HEK293T (cell line): ENCODE results near the gene HOXA6.

Source experiments
- CTCF ChIA-PET: fragments of 350-600 bp; formaldehyde crosslinking; extraction: SDS; loops from one replicate; lab custom pipeline; 2021; ENCODE audit warnings: antibody characterized with exemption, inconsistent platforms; lab: Yijun Ruan, JAX
- POLR2A ChIA-PET: fragments of 350-600 bp; formaldehyde crosslinking; extraction: SDS; loops from one replicate; lab custom pipeline; 2020; ENCODE audit warnings: antibody characterized with exemption, inconsistent platforms; lab: Yijun Ruan, JAX
- DNase-seq: peaks from one replicate; pipeline ENCODE4 v3.0.0; 2012; ENCODE audit warnings: mixed read lengths; ENCODE audit errors: extremely low spot score
- ARNT ChIP-seq: fragments of 450-650 bp; IDR thresholded peaks from 2 replicates; pipeline ENCODE4 v1.6.1; 2017; ENCODE audit warnings: mild to moderate bottlenecking
- BHLHE40 ChIP-seq: fragments of 450-650 bp; IDR thresholded peaks from 2 replicates; pipeline ENCODE4 v1.6.1; 2016; ENCODE audit warnings: mild to moderate bottlenecking, moderate library complexity, borderline replicate concordance
- CTBP1 ChIP-seq: fragments of 450-650 bp; IDR thresholded peaks from 2 replicates; pipeline ENCODE4 v1.6.1; 2016; ENCODE audit warnings: borderline replicate concordance
- ELF4 ChIP-seq: fragments of 450-650 bp; IDR thresholded peaks from 2 replicates; pipeline ENCODE4 v1.6.1; 2017; ENCODE audit warnings: antibody characterized with exemption
- FOXA1 ChIP-seq: fragments of 450-650 bp; IDR thresholded peaks from 2 replicates; pipeline ENCODE4 v1.6.1; 2016; ENCODE audit warnings: mild to moderate bottlenecking
- FOXK2 ChIP-seq: fragments of 450-650 bp; IDR thresholded peaks from 2 replicates; pipeline ENCODE4 v1.6.1; 2016; ENCODE audit warnings: mild to moderate bottlenecking
- FOXM1 ChIP-seq: fragments of 450-650 bp; IDR thresholded peaks from 2 replicates; pipeline ENCODE4 v1.6.1; 2017; ENCODE audit warnings: mild to moderate bottlenecking, borderline replicate concordance
- HDGF ChIP-seq: fragments of 450-650 bp; IDR thresholded peaks from 2 replicates; pipeline ENCODE4 v1.6.1; 2017; ENCODE audit warnings: antibody characterized with exemption, borderline replicate concordance
- L3MBTL2 ChIP-seq: fragments of 450-650 bp; conservative IDR thresholded peaks from 2 replicates; pipeline ENCODE4 v1.6.1; 2016; ENCODE audit warnings: mild to moderate bottlenecking
- LEF1 ChIP-seq: fragments of 450-650 bp; IDR thresholded peaks from 2 replicates; pipeline ENCODE4 v1.6.1; 2017; ENCODE audit warnings: mild to moderate bottlenecking, borderline replicate concordance
- NFRKB ChIP-seq: fragments of 450-650 bp; IDR thresholded peaks from 2 replicates; pipeline ENCODE4 v1.6.1; 2016; ENCODE audit warnings: mild to moderate bottlenecking, moderate library complexity
- PKNOX1 ChIP-seq: fragments of 450-650 bp; IDR thresholded peaks from 2 replicates; pipeline ENCODE4 v1.6.1; 2016
- SP1 ChIP-seq: fragments of 450-650 bp; IDR thresholded peaks from 2 replicates; pipeline ENCODE4 v1.6.1; 2017
- SUZ12 ChIP-seq: fragments of 450-650 bp; IDR thresholded peaks from 2 replicates; pipeline ENCODE4 v1.6.1; 2016; ENCODE audit warnings: mild to moderate bottlenecking
- TARDBP ChIP-seq: fragments of 450-650 bp; IDR thresholded peaks from 2 replicates; pipeline ENCODE4 v1.6.1; 2016
- ZNF384 ChIP-seq: fragments of 450-650 bp; IDR thresholded peaks from 2 replicates; pipeline ENCODE4 v1.6.1; 2016

HOXA6 gene

GRCh38 chr7:27178366-27178765 is 30.8 kb upstream of the HOXA6 start:
- ChIA-PET CTCF (interaction anchor here (1.7 to 2.2 kb wide), 2 partner anchors 16 to 37 kb away, joined by 11 to 13 read pairs; no protein-coding TSS in a partner anchor), POLR2A (interaction anchor here (1.0 to 13.6 kb wide), 8 partner anchors 8 to 47 kb away, joined by 3 to 367 read pairs (median 8); partner anchors contain the start of genes HOXA3, HOXA5, HOXA6 and HOXA7)
- peak; percentile 8 for DNase-seq
- TF ChIP-seq PKNOX1, result no peak
- no peak for TF ChIP-seq TARDBP
- TF ChIP-seq CTBP1, result no peak
- TF ChIP-seq L3MBTL2, result no peak
- TF ChIP-seq FOXA1, result no peak
- TF ChIP-seq ARNT, result no peak
- no peak for TF ChIP-seq FOXK2
- no peak for TF ChIP-seq SUZ12
- TF ChIP-seq HDGF, result no peak
- no peak for TF ChIP-seq NFRKB
- TF ChIP-seq LEF1, result no peak
- no peak for TF ChIP-seq ELF4
- TF ChIP-seq BHLHE40, result no peak
- TF ChIP-seq ZNF384, result no peak
- no peak for TF ChIP-seq FOXM1
- no peak for TF ChIP-seq SP1

- POLR2A ChIA-PET, result interaction anchor here (0.7 to 13.6 kb wide), 11 partner anchors 8 to 985 kb away, joined by 3 to 367 read pairs (median 6); partner anchors contain the start of genes HOXA11, HOXA3, HOXA5 and HOXA6
- DNase-seq, result no peak
- TF ChIP-seq SUZ12 (no peak), SP1 (no peak), PKNOX1 (no peak), ZNF384 (no peak), HDGF (no peak), L3MBTL2 (no peak), TARDBP (no peak), CTBP1 (no peak), LEF1 (no peak), ELF4 (no peak), FOXK2 (no peak), FOXA1 (no peak), ARNT (no peak)
- CTCF ChIA-PET, result interaction anchor here (1.0 to 2.3 kb wide), 3 partner anchors 9 to 18 kb away, joined by 3 to 8 read pairs (median 4); no protein-coding TSS in a partner anchor
Observed at GRCh38 chr7:27177795-27178320, 30.3 kb upstream of the HOXA6 start.

- POLR2A ChIA-PET, result interaction anchor here (0.7 to 13.6 kb wide), 10 partner anchors 9 to 985 kb away, joined by 3 to 367 read pairs (median 6); partner anchors contain the start of genes HNRNPA2B1, HOXA11, HOXA3 and HOXA5
- CTCF ChIA-PET, result interaction anchor here (1.0 to 2.3 kb wide), 3 partner anchors 10 to 19 kb away, joined by 3 to 8 read pairs (median 4); no protein-coding TSS in a partner anchor
- no peak for DNase-seq
- TF ChIP-seq PKNOX1, result no peak
- TF ChIP-seq L3MBTL2, result no peak
- no peak for TF ChIP-seq TARDBP
- no peak for TF ChIP-seq LEF1
Observed at GRCh38 chr7:27176962-27177794, 29.6 kb upstream of the HOXA6 start.

- POLR2A ChIA-PET, result interaction anchor here (1.0 to 13.6 kb wide), 9 partner anchors 8 to 979 kb away, joined by 3 to 367 read pairs (median 7); partner anchors contain the start of genes HNRNPA2B1, HOXA11, HOXA3 and HOXA5
- no peak for DNase-seq
- no peak for TF ChIP-seq NFRKB
- TF ChIP-seq FOXK2, result no peak
- CTCF ChIA-PET, result interaction anchor here (1.0 to 2.3 kb wide), 2 partner anchors 19 to 80 kb away, joined by 3 to 8 read pairs; no protein-coding TSS in a partner anchor
Observed at GRCh38 chr7:27176524-27176845, 28.9 kb upstream of the HOXA6 start.

- CTCF ChIA-PET, result interaction anchor here (1.0 to 2.3 kb wide), 4 partner anchors 17 to 79 kb away, joined by 3 to 8 read pairs (median 4); partner anchors contain the start of gene HOXA5
Observed at GRCh38 chr7:27175626-27176523, 28.3 kb upstream of the HOXA6 start.

More at GRCh38 chr7:27175626-27176523, 28.3 kb upstream of the HOXA6 start:
- POLR2A ChIA-PET, result interaction anchor here (1.0 to 13.6 kb wide), 10 partner anchors 10 to 978 kb away, joined by 3 to 367 read pairs (median 4); partner anchors contain the start of genes CBX3, HNRNPA2B1, HOXA11 and HOXA3
- no peak for TF ChIP-seq SUZ12
- TF ChIP-seq HDGF, result no peak; the same call in 1 of the 2 replicates
- TF ChIP-seq L3MBTL2, result no peak; the same call in 1 of the 2 replicates
- TF ChIP-seq FOXA1, result no peak
- no peak for TF ChIP-seq ZNF384
- TF ChIP-seq ARNT, result no peak
- TF ChIP-seq SP1, result no peak
- no peak for TF ChIP-seq FOXK2
- no peak for TF ChIP-seq BHLHE40
- no peak for TF ChIP-seq ELF4
- no peak for TF ChIP-seq LEF1
- TF ChIP-seq NFRKB, result no peak
- no peak for TF ChIP-seq FOXM1
- no peak for TF ChIP-seq PKNOX1
- DNase-seq, result no peak
